GM18867 (cell line): ENCODE data around the gene SMIM8.

ENCODE experiments used
- ATAC-seq: cut with Tn5 transposase; IDR thresholded peaks from one replicate; pipeline ENCODE4 v1.9.1; 2021; ENCODE audit warnings: mild to moderate bottlenecking, moderate library complexity; ENCODE audit not compliant: unreplicated experiment

The SMIM8 gene

DNA sequence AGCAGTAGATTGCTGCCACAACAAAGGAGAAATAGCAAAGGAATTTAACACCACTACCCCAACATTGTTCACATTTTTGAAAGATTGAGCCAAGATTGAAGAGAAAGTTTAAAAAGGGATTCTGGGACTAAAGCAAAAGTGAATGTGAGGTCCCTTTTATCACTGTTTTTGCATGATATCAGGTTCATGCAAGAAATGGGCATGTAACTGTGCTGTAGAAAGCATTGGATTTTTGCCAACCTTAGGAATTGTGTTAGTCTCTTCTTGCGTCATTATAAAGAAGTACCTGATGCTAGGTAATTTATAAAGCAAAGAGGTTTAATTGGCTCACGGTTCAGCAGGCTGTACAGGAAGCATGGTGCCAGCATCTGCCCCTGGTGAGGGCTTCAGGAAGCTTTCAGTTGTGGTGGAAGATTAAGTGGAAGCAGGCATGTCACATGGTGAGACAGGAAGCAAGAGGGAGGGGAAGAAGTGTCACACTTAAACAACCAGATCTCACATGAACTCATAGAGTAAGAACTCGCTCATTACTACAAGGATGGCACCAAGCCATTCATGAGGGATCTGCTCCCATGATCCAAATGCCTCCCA, 11.3 kb downstream of the SMIM8 start:
- ATAC-seq = no peak

DNA sequence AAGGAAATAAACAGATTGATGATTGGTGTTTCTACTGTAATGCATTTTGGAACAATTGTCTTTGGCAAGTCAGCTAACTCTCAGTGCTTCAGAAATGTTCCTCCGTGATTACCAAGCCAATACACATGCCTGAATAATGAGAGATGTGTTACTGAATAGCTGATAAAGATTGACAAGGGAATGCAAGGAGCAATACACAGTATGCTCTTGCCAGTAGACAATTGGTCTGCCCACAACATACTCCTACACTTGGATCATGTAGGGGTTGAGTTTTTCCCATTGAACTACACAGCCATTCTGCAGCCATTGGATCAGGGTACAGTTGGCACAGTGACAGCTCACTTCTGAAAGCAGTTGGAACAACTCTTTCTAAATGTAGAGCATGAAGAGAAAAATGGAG, 12.3 kb downstream of the SMIM8 start:
- no peak for ATAC-seq

DNA sequence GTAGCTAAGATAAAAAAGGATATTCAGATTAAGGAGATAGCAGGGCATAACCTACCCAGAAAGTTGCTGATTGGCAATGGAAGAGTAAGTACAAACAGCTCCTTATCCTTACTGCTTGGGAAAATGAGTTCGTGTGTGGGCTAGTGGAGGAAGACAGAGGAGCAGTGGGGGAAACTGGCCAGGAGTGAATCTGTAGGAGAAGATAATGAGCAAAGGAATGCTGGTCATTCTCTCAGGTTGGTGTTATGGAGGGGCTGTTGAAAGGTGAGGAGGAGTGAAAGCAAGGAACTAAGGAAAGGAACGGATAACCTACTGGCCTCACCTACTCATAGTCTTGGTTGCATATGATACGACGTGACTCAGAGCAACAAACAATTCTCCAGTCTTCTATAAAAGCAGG, 14.0 kb downstream of the SMIM8 start:
- ATAC-seq = no peak

DNA sequence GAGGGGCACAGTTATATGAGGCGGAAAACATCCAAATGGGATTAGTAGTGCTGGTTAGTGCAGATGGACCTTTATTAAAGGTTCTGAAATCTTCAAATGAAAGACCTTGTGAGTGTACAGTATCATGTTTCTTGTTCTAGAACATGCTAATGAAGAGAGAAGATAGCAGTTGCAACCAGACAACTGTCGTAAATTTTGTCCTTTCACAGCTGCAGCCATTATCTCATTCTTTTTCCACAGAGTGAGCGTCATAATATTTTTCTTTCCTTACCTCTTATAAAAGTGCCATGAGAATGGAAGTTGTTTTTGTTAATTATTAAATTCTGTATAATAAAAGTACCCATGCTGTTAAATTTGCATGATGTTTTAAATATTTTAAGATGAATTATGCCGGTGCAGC, 17.8 kb downstream of the SMIM8 start:
- no peak for ATAC-seq

DNA sequence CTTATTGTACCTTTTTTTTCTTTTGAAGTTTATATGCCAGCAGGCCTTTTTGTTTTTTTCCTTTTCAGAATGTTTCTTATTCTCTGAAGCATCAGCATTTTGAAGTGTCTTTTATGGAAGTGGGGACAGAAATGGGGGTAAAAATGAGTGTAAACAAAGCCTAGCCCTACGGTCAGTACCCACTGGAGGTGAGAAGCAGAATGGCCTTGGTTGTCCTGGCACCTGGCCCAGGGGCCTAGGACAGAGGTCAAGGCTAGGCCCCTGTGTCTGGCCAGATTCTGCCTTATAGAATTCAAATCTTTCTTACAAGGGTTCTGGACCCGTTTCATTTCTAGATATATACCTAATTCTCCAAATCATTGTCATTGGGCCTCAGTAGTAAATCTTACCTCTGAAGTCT, 18.8 kb downstream of the SMIM8 start:
- ATAC-seq = no peak

DNA sequence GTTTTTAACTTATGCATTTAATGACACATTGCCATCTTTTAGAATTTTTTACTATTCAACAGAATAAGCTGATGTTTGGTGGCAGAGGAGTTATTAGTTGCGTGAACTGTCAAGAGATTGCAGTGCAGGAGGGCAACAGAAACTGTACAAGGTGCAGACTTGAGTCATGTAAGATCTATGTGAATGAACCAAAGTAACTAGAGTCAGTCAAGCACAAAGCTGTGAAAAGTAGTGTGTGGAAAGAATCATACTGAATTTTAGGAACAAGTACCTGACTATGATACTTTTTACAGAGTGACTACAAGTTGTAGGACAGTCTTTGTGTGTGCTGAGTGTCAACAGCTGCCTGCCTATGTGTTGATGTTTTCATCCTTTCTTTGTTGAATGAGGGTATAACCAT, 19.5 kb downstream of the SMIM8 start:
- ATAC-seq = peak; percentile 99

DNA sequence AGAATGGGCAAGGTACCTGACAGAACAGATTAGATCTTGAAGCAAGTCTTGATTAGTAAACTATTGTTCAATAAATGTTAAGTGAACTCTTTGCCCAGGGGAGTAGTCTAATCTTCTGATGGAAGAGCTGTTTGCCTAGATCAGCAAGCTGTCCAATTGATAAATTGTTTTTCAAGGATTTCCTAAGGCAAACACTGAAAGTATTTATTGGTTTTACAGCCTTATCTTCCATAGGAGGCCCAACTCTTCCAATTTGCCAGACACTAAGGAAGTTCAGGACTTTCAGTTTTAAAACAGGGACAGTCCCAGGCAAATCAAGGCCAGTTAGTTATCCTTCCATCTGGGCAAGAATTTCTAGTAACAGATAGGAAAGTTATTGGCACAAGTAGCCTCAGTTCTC, 20.4 kb downstream of the SMIM8 start:
- ATAC-seq = no peak

DNA sequence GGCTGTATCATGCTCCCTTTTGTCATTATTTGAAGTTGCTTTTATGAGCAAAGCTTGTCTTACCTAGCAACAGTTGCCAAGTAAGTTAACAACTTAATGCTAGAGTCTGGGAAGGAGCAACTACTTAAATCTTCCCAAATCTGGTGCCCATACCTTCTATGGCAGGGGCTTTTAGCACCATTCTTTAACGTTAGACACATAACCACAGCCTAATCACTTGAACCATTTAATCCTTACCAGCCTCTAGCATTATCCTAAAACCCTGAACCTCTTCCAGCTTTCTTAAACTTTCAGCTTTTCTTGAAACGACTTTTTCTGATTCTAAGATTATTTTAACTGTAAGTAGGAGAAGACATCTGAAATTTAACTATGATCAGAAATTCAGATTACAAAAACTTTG, 22.3 kb downstream of the SMIM8 start, which contains the start of gene C6orf163:
TSS of gene C6orf163 (plus strand) at position 83 of the 400 bp plus-strand sequence. CDS start at position 370, 287 bp downstream.
- ATAC-seq = no peak

DNA sequence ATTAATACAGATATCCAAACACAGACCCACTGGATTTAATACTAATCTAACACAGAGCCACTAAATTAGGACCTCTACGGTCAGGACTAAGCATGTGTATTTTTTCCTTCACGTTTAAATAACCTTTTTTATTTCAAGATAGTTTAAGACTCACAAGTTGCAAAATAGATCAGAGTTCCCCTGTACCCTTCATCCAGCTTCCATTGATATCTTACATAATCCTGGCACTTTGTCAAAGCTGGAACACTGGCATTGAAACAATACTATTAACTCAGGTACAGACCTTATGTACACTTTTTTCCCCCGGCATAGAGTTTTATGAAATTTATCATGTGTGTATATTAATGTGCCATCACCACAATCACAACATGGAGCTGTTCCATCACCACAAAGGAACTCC, 24.3 kb downstream of the SMIM8 start:
- no peak for ATAC-seq

DNA sequence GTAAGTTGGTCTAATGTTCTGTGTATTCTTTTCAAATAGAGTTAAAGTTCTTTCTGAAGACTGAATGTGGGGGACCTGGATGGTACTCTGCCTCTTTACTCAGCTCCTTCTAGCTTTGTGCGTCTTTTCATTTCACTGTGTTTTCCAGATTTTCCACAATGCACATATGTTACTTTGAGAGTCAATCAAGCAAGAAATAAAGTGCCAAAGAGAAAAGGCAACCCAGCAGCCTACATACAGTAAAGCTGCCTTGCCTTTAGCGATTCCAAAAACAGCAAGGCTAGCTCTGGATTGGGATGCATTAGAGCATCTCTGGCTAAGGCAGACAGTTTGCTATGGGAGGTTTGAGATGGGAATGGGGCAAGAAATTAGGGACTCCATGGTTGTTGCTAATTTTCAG, 27.5 kb downstream of the SMIM8 start:
- no peak for ATAC-seq

DNA sequence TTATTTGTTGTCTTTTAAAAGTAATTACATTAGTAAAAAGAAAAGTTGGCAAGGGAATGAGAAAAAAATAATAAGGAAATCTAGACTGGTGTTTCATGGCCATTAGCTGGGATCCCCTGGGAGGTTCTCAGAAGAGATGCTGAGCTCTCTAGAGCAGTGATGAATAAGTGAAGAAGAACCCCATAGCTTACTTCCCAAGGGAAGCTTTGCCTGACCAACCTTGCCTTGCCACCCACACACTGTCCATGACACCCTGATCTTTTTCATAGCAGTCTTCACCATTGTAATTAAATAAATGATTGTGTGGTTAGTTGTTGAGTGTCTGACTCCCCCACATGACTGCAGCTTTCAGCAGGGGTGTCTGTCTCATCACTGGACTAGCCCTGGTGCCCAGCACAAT, 28.1 kb downstream of the SMIM8 start:
- ATAC-seq = no peak

DNA sequence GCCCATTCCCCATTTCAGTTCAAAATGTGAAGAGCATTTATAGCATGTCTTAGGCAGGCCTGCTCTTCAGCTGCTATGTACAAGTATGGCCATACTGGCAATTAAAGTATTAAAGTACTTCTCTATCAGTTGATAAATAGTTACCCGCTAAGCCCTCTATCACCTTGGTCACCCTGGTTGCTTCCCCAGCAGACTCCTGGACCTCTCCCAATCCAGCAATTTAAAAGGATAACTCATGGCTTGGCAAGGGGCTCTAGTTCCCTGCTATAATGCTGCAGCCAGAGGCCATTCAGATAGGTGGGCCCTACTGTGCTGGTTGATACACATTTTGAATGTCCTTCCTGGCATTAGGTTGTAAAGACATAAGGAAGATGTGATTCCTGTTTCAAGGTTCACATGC, 29.2 kb downstream of the SMIM8 start:
- ATAC-seq = no peak

DNA sequence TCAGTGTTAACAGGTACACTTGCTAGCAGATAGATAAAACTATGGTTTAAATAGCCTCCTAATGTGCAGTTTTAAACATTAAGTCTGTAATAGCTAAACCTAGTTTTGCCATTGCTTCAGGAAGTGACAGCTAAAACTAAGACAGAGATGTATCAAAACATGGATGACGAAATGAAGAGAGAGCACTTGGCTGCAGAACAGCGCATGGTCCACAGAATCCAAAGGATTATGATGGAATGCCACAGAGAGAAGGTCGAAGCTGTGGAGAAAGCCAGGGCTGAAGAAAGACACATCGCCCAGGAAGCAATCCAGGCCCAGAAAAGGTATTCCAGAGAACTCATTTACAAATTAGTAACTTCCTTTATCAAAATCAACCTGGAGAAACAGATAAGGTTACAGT, 33.8 kb downstream of the SMIM8 start:
- ATAC-seq = no peak

DNA sequence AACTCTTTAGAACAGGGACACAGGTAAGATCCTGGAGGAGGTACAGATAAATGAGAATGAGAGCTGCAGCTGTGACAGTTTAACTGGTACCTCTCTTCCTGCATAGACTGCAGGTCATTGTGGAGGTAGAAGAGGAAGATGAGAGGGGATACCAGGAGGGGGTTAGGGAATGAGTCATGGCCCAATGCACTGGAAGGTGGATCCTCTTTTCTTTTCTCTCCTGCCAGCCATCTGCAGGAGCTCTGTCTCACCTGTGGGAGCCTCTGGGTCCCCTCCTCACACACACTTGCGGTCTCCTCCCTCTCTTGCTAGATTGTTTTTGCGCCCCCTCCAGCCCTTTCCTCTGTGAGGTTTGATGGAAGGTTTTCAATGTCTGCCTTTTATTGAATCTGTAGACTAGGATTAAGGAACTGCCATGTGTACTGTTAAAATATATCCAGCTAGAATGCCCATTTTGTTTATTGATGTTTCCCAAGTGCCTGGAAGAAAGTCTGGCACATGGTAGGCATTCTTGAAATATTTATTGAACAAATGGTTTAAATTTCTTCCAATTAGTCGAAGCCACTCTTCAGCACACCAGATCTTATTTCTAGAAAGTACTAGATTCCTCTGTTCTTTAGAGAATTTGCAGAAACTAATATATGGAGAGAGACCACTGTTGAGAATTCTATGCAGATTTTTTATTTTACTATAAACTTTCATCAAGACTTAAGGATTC, 35.2 kb downstream of the SMIM8 start:
- no peak for ATAC-seq

DNA sequence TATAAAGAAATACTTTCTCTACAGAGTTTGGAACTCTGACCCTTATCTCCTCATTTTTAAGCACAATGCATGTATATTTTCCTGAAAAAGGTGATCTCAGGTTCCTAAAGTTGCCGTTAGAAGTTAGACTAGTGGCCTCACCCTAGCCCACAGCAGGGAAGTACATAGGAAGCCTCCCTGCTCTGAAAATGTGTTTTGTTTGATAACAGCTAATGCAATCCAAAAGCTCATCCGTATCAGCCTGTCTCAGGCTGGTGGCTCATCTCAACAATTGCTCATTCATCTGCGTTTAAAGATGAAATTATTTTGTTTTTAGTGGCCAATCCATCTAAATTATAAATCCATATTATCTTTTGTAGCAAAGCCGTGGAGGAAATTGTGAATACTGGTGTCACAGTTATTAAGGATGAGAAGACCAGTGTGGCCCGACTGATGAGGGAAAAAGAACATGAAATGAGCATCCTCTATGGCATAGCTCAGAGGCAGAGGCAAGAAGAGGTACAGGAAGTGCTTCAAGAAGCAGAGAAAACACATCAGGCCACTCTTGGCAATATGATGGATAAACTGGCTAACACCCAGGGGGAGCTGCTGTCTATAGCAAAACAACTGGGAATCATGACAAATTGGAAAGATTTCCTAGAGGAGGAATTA, 42.3 kb downstream of the SMIM8 start:
- no peak for ATAC-seq

DNA sequence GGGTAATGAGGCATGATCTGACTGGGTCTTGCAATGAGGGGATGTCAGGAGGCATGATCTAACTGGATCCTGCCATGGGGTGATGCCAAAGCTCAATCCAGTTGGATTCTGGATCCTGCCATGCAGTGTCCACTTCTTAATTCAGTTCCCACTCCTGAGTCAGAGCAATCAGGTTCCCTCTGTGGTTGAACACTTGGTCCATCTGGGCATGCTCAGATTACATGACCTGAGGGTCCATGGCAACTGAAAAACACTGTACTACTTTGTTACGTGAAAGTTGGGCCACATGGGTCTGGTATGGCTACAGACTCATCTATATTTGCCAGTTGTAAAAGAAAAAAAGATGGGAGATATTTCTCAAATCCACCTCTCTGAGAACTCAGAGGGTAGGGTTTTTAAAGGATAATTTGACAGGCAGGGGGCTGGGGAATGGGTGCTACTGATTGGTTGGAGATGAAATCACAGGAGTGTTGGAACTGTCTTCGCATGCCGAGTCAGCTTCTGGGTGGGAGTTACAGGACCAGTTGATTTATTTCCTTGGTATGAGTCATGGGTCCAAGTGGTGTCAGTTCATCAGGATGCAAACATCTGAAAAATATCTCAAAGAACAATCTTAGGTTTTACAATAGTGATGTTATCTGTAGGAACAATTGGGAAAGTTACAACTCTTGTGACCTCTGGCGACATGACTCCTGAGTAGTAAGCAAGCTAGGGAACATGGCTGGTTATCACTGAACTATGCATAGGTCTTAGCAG, 43.9 kb downstream of the SMIM8 start:
- ATAC-seq = no peak

DNA sequence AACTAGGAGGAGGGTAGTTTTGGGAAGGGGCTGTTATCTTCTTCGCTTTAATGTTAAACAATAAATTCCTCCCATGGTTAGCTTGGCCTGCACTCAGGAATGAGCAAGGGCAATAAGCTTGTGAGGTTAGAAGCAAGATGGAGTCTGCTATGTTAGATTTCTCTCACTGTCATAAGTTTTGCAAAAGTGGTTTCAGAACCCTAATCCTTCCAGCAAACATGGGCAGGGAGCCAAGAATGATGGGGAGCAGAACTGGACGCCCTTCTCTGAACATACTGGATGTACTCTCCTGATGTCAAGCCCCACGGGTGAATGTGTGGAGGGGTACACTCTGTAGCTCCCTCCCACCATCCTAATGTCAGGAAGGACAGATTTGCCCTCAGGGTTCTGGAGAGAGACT, 44.5 kb downstream of the SMIM8 start:
- ATAC-seq = no peak

DNA sequence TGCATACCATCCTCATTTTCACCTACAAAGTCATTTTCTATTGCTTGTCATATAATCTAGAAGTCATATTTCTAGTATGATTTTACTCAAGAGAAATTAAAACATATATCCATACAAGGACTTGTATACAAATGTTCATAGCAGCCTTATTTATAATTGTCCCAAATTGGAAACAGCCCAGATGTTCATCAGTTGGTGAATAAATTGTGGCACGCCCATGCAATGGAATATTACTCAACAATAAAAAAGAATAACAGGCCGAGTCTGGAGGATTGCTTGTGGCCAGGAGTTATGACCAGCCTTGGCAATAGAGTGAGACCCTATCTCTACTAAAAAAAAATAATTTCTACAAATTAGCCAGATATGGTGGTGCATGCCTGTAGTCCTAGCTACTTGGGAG, 51.0 kb downstream of the SMIM8 start:
- ATAC-seq = no peak

DNA sequence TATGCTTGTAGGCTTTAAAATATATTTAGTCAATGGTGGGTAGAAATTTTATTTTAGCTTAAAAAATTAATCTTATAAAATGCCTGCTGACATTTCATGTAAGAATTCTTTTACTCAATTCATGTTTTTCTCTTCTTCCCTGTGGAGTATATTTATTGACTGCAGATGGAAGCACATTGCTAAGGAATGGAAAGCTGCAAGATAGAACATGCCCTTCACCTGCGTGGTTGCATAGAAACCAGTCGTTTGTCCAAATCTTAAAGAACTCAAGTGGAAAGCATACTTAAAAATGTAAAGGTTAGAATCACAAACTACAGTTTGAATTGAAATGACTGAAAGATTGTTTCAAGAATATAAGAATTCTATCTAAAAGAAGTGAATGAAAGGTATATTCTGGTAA, 52.9 kb downstream of the SMIM8 start:
- no peak for ATAC-seq

DNA sequence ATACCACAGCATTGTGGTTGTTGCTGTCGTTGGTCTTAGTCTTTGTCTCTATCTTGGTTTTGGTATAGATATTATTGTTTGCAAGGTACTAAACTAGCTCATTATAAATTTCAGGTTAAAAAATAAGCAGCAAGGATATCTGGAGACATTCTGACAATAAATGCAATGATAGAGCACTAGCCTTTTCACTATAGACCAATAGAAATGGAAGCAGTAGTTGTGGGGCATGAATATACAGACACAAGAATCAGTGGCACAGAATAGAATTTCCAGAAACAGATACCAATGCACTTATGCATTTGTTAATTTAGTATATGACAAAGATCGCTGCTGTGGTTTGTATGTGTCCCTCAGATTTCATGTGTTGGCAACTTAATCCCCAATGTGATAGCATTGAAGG, 54.3 kb downstream of the SMIM8 start:
- no peak for ATAC-seq

DNA sequence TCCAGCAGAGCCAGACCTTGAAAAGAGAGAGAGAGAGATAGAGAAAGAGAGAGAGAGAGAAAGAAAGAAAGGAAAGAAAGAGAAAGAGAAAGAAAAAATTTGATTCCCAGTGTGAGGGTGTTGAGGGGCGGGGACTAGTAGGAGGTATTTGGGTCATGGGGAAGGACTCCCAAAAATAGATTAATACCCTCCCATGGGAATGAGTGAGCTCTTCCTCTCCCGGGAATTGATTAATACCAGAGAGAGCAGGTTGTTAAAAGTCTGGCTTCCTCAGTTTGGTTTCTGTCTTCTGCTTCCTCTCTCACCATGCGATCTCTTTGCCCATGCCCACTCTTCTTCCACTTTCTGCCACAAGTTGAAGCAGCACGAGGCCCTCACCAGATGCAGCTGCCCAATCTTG, 56.6 kb downstream of the SMIM8 start:
- ATAC-seq = peak; percentile 44

DNA sequence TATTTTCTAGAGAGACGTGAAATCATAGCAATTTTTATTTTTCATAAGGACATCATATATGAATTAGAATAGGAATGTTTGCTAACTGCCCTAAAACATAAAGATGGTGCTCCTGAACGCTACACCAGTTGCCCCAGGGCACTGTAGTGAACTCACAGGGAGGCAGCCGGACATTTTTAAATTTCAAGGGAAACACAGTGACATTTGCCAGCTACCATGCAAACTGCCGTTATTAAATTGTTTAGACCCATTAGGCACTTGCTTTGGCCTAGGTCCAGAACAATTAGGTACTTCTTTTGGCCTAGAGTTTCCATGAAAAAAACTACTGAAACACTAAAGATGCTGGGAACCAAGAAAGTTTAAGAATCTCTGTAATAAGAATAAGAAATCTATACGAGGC, 60.5 kb downstream of the SMIM8 start:
- ATAC-seq = no peak
